Lung (tissue), 12 donors: Measurements from ENCODE around the gene CSTPP1. TPM values are rescaled to one million over a fixed set of nuclear protein-coding genes. Genes with fewer than 3 reads are reported as not detected.

Experiments used
- ATAC-seq: fragments of 200-7000 bp; cut with Tn5 transposase; one replicate; pipeline ENCODE4 v1.9.1; 2020; ENCODE audit warnings: moderate number of reproducible peaks; ENCODE audit not compliant: insufficient read depth, low FRiP score
- DNase-seq, 3 donors: peaks; one replicate each; pipeline ENCODE4 v3.0.0-alpha.2; 2013 to 2017
- H3K27ac ChIP-seq, 2 donors: one replicate each; pipeline ENCODE4 v1.5.1; 2013; ENCODE audit warnings: mild to moderate bottlenecking in 2 of 2, moderate library complexity in 2 of 2, control low read depth in 1 of 2, inconsistent platforms in 1 of 2, low read depth in 1 of 2, low read length in 1 of 2
- H3K27me3 ChIP-seq, 3 donors: one replicate each; pipeline ENCODE4 v1.5.1; 2013; ENCODE audit warnings: low read length in 2 of 3; ENCODE audit not compliant: control insufficient read depth in 3 of 3, insufficient read depth in 3 of 3
- H3K36me3 ChIP-seq, 4 donors: one replicate each; pipeline ENCODE4 v1.5.1; 2013; ENCODE audit warnings: low read length in 4 of 4, mild to moderate bottlenecking in 1 of 4, moderate library complexity in 1 of 4; ENCODE audit not compliant: control insufficient read depth in 4 of 4, insufficient read depth in 4 of 4
- H3K4me1 ChIP-seq, 5 donors: one replicate each; pipeline ENCODE4 v1.5.1; 2013; ENCODE audit warnings: low read length in 5 of 5, mild to moderate bottlenecking in 2 of 5, moderate library complexity in 1 of 5; ENCODE audit not compliant: control insufficient read depth in 5 of 5, insufficient read depth in 5 of 5
- H3K4me3 ChIP-seq: one replicate; pipeline ENCODE4 v1.5.1; 2013; ENCODE audit warnings: mild to moderate bottlenecking, control low read depth, moderate library complexity
- H3K9ac ChIP-seq, 2 donors: one replicate each; pipeline ENCODE4 v1.5.1; 2013; ENCODE audit warnings: low read length in 2 of 2, control low read depth in 1 of 2; ENCODE audit not compliant: insufficient read depth in 1 of 2
- H3K9me3 ChIP-seq, 4 donors: one replicate each; pipeline ENCODE4 v1.5.1; 2013; ENCODE audit warnings: low read length in 3 of 4, mild to moderate bottlenecking in 1 of 4, moderate library complexity in 1 of 4; ENCODE audit not compliant: control insufficient read depth in 4 of 4, insufficient read depth in 3 of 4
- WGBS, 2 donors: extraction: QIAGEN DNeasy Blood & Tissue Kit; methylation state at CpG; one replicate each; pipeline ENCODE4 v1.1.7; 2013; 5-methylcytosine and 5-hydroxymethylcytosine counted together
- polyA plus RNA-seq, 2 donors: library from polyadenylated mRNA; stranded (reverse); fragments of 200-250 nt; gene quantifications; one replicate each; pipeline ENCODE4 v1.2.1, GENCODE V29; 2013
- total RNA-seq, 2 donors: library from RNA; depleted of rRNA in 1 of 2; stranded (reverse); fragments of >200 nt in 1 of 2; gene quantifications; one replicate each; pipeline ENCODE4 v1.2.1, GENCODE V29; 2014 to 2021
- TF ChIP-seq, protein P1 (sequence below): IDR thresholded peaks from 2 replicates; pipeline ENCODE4 v1.5.1; 2012; ENCODE audit warnings: mild to moderate bottlenecking; ENCODE audit errors: control extremely low read depth, extremely low read depth
- donor health status: control.
- donor health status: control.
- donor health status: Bipolar disorder and iron deficiency.
- donor health status: healthy.
- donor health status: DM: yes; HTN: yes; CAD: no.

Gene CSTPP1
- total and polyA plus RNA-seq, 4 donors: 26.0 to 45.8 (median 34.4) TPM

DNA sequence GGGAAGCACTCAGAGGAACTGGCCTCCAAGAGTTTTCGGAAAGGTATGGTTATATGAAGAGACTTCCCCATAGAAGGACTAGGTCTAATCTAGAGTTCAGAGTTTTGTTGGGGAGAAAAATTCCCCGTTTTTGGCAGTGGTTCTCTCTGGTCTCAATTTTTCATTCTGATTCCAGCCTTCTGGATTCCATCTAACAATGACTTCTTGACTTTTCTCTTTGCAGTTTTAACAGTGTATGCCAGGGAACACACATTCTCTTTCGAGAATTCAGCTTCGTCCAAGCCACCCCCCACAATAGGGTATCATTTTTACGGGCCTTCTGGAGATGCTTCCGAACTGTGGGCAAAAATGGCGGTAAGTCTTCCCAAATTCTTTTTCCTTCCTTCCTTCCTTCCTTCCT is 115.6 kb downstream of the CSTPP1 start:
- H3K27ac ChIP-seq: no peak overlapping the region
- DNase-seq (no peak), ATAC-seq (no peak)

DNA sequence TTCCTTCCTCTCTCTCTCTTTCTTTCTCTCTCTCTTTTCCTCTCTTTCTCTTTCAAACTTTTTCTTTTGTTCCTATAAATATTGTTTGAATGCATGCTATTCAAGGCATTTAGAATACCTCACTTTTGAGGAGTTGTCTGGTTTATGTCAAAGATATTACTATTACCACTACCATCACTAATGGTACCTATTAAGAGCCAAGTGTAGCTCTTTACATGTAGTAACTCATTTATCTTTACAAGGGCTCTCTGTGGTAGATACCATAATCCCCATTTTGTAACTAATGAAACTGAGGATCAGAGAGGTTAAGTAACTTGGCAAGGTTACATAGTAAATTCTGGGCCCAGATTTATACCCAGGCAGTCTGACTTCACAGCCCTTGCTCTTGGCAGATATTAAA is 116.0 kb downstream of the CSTPP1 start:
- Histone ChIP-seq H3K9ac (no peak overlapping the region), H3K4me1 (no peaks in the 10 kb centered on the region), H3K36me3 (peaks cover 0 to 2% (median 0%) of the 10 kb centered on the region in 4 donors), H3K4me3 (no peak overlapping the region), H3K27me3 (no peaks in the 10 kb centered on the region), H3K9me3 (peaks cover 0 to 3% (median under 1%) of the 10 kb centered on the region in 4 donors), H3K27ac (no peak overlapping the region)
- TF ChIP-seq, protein P1, sequence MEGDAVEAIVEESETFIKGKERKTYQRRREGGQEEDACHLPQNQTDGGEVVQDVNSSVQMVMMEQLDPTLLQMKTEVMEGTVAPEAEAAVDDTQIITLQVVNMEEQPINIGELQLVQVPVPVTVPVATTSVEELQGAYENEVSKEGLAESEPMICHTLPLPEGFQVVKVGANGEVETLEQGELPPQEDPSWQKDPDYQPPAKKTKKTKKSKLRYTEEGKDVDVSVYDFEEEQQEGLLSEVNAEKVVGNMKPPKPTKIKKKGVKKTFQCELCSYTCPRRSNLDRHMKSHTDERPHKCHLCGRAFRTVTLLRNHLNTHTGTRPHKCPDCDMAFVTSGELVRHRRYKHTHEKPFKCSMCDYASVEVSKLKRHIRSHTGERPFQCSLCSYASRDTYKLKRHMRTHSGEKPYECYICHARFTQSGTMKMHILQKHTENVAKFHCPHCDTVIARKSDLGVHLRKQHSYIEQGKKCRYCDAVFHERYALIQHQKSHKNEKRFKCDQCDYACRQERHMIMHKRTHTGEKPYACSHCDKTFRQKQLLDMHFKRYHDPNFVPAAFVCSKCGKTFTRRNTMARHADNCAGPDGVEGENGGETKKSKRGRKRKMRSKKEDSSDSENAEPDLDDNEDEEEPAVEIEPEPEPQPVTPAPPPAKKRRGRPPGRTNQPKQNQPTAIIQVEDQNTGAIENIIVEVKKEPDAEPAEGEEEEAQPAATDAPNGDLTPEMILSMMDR: no peak
- DNase-seq (no peak), ATAC-seq (no peak)

More for the DNA sequence above, 115.6 kb downstream of the CSTPP1 start:
- no peaks in the 10 kb centered on the region for H3K9me3 ChIP-seq
- H3K9ac ChIP-seq: no peak overlapping the region
- no peaks in the 10 kb centered on the region for H3K4me1 ChIP-seq
- H3K27me3 ChIP-seq: no peaks in the 10 kb centered on the region
- H3K36me3 ChIP-seq: peaks cover 0 to 2% (median 0%) of the 10 kb centered on the region in 4 donors
- TF ChIP-seq, protein P1: no peak
- H3K4me3 ChIP-seq: no peak overlapping the region
- WGBS, 2 donors: 92 to 95% methylated on average over 7 of the region's 7 CpGs

DNA sequence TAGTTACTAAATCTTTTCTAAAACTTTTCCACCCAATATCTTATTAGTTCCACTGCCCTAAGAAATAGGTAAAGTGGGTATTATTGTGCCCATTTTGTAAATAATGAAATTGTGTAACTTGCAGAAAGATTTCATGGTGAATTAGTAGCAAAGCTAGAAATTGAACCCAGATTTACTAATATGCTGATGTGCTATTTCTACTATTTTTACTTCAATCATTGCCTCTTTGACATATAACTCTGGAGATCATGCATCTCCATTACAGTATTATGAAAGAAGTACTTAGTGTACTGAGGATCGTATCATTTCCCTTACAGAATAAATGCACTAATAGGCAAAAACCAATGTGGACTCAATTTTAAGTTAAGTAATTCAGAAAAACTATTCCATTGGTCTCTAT is 119.0 kb downstream of the CSTPP1 start:
- DNase-seq: no peak
- WGBS, 2 donors: 96 to 98% methylated on average over 1 of the region's 1 CpG
- H3K36me3 ChIP-seq: peaks cover 0 to 10% (median 4%) of the 10 kb centered on the region in 4 donors
- no peaks in the 10 kb centered on the region for H3K27me3 ChIP-seq
- no peaks in the 10 kb centered on the region for H3K4me1 ChIP-seq
- no peak overlapping the region for H3K27ac ChIP-seq
- peaks cover 0 to 7% (median 1%) of the 10 kb centered on the region in 4 donors for H3K9me3 ChIP-seq
- H3K9ac ChIP-seq: no peak overlapping the region
- no peak for ATAC-seq
- H3K4me3 ChIP-seq: no peak overlapping the region
- TF ChIP-seq, protein P1: no peak
